GM19468 (cell line): ENCODE results near the gene RHBDF2.

Experiments
- ATAC-seq: cut with Tn5 transposase; IDR thresholded peaks from one replicate; pipeline ENCODE4 v1.9.1; 2021; ENCODE audit warnings: mild to moderate bottlenecking, moderate library complexity, moderate number of reproducible peaks; ENCODE audit not compliant: unreplicated experiment; ENCODE audit errors: extremely low read depth

Gene RHBDF2

DNA sequence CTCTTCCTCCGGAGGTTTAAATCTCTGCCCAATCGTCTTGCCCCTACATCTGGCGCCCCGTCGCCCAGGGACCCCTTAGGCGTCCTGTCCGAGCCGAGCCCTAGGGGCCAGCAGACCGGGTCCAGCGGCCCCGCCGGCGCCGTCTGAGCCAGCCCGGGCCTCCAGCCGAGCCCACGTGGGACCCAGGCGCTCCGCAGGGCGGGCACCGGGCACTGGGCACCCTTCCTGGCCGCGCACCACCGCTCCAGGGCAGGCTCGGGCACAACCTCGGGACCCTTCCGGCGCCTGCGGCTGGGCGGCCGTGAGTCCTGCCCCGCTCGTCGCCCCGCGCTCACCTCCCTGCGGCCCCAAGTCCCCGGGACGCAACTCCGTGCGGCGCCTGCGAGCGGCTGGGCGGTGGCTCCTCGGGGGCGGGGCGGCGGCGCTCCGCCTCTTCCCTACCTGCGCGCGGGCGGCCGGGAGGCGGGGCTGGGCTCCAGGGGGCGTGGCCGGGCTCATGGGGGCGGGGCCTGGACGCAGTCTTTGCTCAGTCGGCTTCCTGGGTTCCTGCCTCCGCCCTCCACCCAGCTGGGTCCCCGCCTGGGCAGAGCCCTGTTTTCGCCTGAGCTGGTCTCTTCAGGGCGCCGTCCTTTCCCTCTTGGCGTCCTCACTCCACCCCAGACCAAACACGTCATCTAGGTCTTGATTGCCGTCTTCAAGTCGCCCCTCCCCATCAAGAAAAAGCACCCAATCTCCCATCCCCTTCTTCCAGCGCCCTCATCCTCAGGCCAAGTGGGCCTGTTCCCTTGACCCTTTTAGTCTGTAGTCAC is at the start of gene RHBDF2:
RHBDF2 (minus strand) TSS at position 406 of the 809 bp plus-strand sequence. CDS start 19,899 bp downstream, outside the sequence.
- ATAC-seq = no peak

GRCh38 chr17:76549539-76549938 is 48.3 kb upstream of the RHBDF2 start:
- no peak for ATAC-seq

- ATAC-seq = no peak
Observed at GRCh38 chr17:76549215-76549518, 47.9 kb upstream of the RHBDF2 start.

GRCh38 chr17:76548378-76549214 is 47.4 kb upstream of the RHBDF2 start:
- ATAC-seq = no peak

DNA sequence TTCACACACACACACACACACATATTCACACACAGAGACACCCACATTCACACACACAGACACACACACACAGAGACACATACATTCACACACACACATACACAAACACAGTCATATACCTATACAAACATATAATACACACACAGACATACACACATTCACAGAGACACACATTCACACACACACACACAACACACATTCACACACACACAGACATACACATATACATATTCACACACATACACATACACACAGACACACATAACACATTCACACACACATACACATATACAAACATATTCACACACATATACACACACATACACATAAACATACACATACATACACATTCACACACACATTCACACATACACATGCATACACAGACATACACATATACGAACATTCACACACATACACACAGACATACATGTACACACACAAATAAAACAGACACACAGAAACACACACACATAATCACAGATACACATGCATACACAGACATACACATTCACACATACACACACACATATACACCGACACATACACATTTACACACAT is 46.5 kb upstream of the RHBDF2 start:
- no peak for ATAC-seq

- ATAC-seq = no peak
Observed at GRCh38 chr17:76547183-76547641, 46.0 kb upstream of the RHBDF2 start.

DNA sequence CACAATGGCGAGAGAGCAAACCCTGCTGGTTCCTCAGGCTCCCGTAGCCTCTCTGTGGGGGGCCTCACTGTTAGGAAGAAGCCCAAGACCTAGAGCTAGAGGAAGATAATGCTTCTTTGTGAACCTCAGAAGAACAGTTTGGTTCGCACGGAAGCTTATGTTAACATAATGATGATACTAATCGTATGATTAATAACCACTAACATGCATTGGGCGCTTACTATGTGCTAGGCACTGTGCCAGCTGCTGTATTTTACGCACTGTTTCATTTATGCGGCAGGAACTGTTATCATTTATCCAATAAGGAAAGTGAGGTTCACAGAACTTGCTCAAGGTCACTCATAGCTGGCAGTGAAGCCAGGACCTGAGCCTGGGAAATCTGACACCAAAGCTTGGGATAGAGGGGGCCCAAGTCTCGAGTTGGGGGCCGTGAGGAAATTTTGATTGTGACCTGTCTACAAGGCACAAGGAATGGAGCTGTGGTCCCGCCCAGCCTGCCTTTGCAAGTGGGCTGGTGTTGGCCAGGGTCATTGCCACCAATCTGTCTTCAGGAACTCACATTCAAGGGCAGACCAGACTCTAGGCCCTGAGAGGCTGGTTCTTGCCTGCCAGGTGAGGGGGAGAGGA is 45.4 kb upstream of the RHBDF2 start:
- no peak for ATAC-seq

- ATAC-seq = no peak
Observed at GRCh38 chr17:76545918-76546555, 44.8 kb upstream of the RHBDF2 start.

DNA sequence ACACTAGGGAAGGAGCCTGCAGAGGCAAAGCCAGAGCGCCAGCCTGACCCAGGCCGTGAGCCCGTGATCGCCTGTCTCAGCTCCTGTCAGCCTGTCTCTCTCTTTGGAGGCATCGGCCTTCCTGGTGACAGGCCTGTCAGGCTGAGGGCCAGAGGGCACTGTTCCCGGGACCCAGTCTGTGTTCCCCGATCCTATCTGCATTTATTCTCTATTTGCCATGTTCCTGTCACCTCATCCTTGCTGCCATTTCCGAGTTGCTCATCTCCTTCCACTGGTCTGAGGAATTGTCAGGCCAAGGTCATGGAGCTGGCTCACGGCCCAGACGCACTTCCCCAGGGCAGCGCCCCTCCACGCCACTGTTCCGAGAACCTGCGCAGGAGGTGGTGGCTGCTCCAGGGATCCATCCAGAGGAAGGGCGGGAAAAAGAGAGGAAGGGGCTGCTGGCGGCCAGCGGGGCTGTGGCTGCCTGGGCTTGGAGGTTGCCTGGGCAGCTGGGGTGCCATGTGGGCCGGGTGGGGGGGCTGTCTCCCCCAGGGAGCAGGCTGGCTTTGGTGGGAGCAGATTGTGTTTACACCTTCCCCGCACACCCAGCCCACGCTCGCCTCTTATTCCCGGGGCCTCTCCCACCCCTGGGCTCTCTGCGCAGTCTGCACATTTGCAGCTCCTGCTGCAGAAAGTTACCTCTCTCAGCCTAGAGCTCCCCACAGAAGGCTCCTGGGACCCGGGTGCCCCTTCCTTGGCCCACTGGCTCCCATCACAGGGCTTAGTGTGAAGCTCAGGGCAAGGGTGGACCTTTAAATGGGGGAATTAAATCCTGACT is 43.5 kb upstream of the RHBDF2 start:
- ATAC-seq = no peak

GRCh38 chr17:76543826-76544545 is 42.8 kb upstream of the RHBDF2 start:
- no peak for ATAC-seq

DNA sequence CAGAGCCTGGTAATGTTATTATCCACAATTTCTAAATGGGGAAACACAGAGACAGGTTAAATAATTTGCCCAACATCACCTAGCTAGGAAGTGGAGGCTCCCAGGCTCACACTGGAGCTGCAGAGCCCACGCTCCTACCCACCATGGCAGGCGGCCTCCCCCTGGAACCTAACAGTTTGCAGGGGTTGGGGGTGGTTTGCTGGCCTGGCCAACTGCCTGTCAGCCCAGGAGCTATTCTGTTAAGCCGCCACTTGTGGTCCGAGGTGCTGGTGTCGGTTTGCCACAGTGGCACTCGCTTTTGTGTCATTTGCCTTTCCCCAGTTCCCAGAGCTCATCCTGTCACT is 42.2 kb upstream of the RHBDF2 start:
- no peak for ATAC-seq

DNA sequence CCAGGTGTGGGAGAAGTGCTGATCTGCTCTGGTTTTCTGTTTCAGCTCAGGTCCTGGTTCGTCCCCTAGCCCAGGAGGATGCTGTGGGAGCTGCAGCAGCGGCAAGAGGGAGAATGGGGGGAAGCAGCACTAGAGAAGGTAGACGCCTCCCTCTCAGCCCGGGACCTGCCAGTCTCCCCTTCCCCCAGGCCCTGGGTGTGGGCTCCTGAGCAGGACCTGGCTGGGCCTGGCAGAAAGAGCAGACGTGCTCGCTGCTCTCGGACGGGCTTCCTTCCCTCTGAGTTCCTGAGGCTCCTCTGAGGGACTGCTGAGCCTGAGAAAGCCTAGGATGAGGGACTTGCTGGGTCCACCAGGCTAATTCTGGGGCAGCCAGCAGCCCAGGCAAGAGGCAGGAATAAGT is 41.8 kb upstream of the RHBDF2 start:
- no peak for ATAC-seq

GRCh38 chr17:76542566-76542971 is 41.3 kb upstream of the RHBDF2 start:
- ATAC-seq = no peak

GRCh38 chr17:76541739-76542454 is 40.7 kb upstream of the RHBDF2 start:
- ATAC-seq = no peak

- no peak for ATAC-seq
Observed at GRCh38 chr17:76540381-76541300, 39.4 kb upstream of the RHBDF2 start.

DNA sequence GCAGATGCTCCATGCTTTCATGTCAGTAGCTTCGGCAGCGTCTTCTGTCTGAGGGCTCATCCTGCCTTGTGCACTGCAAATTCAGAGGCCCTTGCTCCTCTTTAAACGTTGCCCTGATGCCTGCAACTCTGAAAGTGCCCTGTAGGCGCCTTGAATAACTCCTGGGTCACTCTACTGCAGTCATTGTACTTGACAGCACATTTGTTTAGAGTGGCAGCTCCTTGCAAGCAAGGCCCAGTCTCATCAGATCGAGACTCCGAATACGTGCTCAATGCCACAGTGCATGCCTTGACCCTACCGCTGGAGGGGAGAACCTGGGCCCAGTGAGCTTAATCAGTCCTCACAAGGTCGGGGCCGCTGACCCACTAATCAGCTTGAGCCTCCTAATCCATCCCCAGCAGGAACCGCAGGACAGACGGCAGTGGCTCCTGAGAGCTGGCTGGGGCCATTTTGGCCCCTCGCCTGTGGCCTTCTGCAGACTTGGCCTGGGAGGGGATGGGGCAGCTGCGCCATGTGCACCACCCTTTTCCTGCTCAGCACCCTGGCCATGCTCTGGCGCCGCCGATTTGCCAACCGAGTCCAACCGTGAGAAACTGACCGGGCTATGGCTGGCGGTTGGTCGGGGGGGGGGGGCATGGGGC is 38.5 kb upstream of the RHBDF2 start, which contains the start of gene PRCD:
PRCD (plus strand) TSS at position 414 of the 641 bp plus-strand sequence; CDS start at position 512, 98 bp downstream.
- no peak for ATAC-seq
